GM12864 (cell line): ENCODE measurements around the gene NETO2.
"Not testable (repeated sequence)": the region's sequence is repeated elsewhere in the genome, so short reads cannot be mapped to it uniquely, and the experiment has no call there.

Source experiments
- DNase-seq: peaks from one replicate; pipeline ENCODE4 v3.0.0-alpha.2; 2011; ENCODE audit warnings: low read depth
- H3K4me3 ChIP-seq: 2 replicates; pipeline ENCODE4 v1.5.1; 2011; ENCODE audit warnings: mild to moderate bottlenecking, low read depth, low read length, control low read depth
- TF ChIP-seq, protein P1 (sequence below): IDR thresholded peaks from 2 replicates; pipeline ENCODE4 v1.5.1; 2011; ENCODE audit warnings: low read depth, mild to moderate bottlenecking, moderate library complexity, low read length, control low read depth, inconsistent platforms; ENCODE audit errors: missing control alignments

NETO2 gene

DNA sequence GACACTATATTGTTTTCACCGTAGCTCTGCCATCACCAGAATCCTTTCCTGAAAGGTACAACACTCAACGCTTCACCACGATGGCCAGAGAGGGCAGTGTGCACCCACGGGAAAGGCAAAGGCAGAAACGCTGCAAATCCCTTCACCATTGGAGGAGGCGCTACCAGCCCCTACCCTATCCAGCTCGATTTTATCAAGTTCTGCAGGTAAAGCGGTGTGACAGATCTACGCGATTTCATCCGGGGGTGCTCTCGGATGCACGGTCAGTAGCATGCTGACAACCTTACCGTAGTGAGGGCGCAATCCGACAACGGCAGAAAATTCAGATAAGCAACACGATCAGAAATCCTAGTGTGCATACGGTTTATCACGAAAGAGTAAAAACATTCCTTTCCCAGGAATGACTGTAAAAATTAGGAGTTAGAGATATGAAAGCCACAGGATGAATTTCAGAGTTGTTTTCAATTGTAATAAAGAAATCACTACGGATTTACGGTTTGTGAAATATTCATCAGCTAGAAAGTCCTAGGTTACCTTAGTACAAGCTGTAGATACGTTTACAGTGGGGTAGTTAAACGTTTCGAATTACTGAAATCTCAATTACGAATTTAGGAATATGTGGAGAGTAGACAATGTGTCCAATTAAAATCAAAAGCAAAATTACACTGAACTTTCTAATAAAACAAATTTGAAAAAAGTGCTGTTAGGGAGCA lies 1.8 kb downstream of the NETO2 start:
- peak; percentile 90 for DNase-seq
- TF ChIP-seq, protein P1, sequence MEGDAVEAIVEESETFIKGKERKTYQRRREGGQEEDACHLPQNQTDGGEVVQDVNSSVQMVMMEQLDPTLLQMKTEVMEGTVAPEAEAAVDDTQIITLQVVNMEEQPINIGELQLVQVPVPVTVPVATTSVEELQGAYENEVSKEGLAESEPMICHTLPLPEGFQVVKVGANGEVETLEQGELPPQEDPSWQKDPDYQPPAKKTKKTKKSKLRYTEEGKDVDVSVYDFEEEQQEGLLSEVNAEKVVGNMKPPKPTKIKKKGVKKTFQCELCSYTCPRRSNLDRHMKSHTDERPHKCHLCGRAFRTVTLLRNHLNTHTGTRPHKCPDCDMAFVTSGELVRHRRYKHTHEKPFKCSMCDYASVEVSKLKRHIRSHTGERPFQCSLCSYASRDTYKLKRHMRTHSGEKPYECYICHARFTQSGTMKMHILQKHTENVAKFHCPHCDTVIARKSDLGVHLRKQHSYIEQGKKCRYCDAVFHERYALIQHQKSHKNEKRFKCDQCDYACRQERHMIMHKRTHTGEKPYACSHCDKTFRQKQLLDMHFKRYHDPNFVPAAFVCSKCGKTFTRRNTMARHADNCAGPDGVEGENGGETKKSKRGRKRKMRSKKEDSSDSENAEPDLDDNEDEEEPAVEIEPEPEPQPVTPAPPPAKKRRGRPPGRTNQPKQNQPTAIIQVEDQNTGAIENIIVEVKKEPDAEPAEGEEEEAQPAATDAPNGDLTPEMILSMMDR: peak; percentile 97
- peak overlapping the region; percentile 80 for H3K4me3 ChIP-seq

DNA sequence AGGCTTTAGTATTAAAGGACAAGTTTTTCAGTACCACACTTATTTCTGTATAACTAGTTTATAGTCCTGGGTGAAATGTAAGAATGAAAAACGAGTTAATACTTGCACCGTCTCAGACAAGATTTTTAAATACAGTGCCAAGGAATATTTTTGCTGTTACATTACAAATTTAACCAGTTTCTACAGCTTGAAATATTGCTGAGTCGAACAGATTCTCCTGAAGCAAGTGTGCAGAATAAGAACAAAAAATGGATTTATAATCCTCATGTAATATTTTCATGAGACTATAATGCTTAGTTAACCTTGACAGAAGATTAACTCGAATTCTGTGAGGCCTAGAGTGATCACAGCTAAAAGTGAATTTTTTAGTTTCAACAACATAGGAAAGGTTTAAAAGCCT lies 3.1 kb downstream of the NETO2 start:
- DNase-seq: no peak
- TF ChIP-seq, protein P1: no peak
- H3K4me3 ChIP-seq: no peak overlapping the region

DNA sequence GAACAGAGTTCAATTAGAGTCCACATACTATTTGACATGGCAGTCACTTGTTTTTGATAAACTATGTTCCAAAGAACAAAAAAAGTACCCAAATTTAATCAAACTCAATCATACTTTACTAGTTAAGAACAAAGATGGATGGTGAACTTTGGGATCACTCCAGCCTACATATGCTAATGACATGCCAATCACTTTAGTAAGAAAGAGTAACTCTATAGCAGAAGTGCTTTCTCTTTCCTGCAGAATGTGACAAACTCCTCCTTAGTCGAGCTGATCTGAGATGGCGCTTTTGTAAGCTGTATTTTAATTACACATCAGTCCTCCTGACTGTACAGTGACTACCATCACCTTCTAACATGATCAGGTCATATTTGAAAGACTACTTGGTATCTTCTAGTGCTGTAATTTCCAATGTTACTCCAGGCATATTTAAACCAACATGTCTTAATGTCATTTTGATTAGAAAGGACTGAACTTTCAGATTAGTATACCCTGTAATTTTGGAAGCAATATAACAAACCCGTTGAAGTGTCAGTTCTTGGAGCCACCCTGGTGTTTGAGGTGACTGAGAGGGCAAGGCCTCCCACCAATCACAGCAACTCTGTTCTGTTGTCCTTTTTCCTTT lies 4.1 kb downstream of the NETO2 start:
- H3K4me3 ChIP-seq: no peak overlapping the region
- TF ChIP-seq, protein P1: no peak
- DNase-seq: no peak

DNA sequence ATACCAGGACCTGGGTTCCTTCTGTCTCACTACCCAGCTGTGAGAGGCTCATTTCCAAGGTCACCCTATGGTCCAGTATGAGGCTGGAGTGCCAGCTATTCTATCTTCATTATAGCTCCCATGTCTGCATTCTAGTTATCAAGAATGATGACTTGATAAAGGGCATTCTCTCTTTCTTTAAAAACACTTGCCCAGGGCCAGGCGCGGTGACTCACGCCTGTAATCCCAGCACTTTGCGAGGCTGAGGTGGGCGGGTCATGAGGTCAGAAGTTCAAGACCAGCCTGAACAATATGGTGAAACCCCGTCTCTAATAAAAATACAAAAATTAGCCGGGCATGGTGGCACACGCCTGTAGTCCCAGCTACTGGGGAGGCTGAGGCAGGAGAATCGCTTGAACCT lies 5.8 kb downstream of the NETO2 start:
- not testable (repeated sequence) for DNase-seq, H3K4me3 ChIP-seq

DNA sequence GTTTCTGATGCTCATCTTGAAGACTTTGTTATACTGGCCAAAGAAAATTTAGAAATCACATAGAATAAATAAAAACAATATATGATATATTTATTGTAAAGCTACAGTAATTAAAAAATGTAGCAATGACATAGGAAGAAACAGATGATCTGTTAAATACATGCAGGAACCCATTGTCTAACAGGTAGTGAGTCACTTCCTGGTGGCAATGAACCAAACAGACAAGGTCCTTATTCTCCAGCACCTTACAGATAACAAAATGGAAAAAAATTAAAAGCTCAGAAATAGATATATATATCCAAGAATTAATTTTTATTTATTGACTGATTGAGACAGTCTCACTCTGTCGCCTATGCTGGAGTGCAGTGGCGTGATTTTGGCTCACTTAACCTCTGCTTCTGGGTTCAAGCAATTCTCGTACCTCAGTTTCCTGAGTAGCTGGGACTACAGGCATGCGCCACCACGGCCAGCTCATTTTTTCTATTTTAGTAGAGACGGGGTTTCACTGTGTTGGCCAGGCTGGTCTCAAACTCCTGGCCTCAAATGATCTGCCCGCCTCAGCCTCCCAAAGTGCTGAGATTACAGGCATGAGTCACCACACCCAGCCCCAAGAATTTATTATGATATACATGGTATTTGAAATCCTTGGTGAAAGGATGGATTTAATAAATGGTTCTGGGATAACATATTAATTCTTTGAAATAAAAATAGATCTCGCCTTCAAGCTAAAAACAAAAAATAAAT lies 7.5 kb downstream of the NETO2 start:
- no peak overlapping the region for H3K4me3 ChIP-seq
- TF ChIP-seq, protein P1: no peak
- DNase-seq: no peak

DNA sequence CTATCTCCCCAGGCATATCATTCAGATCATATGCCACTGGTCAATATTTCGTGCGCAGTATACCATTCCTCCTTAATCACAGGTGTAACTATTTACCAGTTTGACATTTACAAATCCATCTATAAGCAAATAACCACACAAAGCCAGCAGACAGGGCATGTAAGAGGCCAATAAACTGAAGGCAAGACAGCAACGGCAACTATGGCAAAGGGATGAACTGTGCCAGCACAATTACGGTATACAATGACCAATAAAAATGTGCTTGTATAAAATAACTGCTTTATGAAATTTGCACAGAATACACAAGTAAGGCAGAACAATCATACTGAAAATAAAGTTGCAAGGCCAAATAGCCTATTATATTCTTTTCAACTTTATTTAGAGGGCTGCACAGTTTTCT lies 9.2 kb downstream of the NETO2 start:
- TF ChIP-seq, protein P1: no peak
- no peak for DNase-seq
- no peak overlapping the region for H3K4me3 ChIP-seq

DNA sequence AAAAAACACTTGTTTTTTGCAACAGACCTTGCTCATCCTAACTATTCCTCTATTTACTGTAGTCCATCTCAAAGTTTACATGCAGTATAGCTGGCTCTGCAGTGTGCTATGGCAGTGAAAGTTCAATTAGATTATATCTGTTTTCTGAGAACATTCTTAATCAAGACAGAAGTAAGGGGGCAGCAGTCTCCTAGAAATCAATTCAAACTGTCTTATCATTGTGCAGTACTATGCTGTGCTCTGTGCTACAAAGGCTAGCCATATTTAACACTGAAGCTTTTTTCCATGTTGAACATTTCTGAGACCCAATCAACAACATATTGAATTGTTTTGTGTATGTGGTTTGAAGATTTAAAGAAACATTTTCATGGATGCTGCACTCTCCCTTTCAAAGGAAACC lies 11.4 kb downstream of the NETO2 start:
- TF ChIP-seq, protein P1: no peak
- no peak overlapping the region for H3K4me3 ChIP-seq
- no peak for DNase-seq
